Measurements from ENCODE around the gene ROR1. TPM values are rescaled to one million over a fixed set of nuclear protein-coding genes. Genes with fewer than 3 reads are reported as not detected.

ROR1 gene
- total RNA-seq, 1 donor from 2014 or later = 2.5 TPM

DNA sequence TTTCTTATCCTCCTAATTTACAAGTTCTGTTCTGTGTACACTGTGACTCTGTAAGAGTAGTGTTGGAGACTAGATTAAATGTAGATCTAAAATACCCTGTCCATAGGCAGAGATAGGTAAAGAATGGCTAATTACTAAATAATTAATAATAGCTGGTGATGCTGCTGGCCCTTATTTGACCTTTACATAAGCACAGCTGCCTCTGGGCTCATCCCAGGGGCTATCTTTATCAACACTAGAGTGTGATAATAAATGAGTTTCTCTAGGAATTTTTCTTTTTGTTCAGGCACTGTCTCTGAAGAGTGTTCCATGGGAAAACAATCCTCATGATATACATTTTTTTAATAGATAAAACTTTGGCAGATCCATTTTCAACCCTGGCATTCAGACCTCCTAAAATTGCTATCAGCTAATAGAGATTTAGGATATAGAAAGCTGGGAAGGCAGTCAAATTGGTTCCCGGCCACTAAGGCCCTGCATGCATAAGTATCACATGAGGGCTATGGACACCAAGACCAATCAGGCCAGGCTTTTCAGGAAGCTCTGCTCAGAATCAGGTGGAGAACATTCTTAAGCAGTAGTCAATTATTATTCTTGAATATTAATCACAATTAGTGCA, 107.2 kb downstream of the ROR1 start:
- no peak for DNase-seq (ENCODE audit: low read depth, low spot score)

DNA sequence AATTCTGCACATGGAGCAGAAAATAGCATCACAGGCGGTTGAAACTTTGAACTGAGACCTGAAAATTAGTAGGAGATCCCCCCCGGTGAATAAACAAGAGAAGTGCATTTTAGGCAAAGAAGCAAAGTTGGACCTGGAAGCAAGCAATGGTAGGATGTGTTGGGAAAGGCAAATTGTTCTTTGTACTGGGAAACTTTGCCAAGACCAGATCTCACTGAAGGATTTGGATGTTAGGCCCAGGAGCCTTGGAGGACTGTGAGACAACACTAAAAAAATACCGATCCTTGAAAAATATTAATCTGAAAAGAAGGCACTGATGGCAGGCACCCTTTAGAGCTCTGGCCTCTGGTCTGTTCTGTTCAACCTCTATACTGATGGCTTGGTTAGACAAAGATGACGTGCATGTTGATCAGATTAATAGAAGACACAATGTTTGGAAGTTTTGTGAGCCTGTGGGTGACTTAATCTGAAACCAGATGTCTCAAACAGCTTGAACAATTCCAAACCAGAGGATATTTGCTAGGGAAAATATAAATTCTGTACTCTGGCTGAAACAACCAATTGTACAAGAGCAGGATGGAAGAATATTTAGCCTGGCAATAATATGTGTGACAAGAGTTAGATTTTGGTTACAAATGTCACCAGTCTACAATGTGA, 108.4 kb downstream of the ROR1 start:
- no peak for DNase-seq (ENCODE audit: low read depth, low spot score)

DNA sequence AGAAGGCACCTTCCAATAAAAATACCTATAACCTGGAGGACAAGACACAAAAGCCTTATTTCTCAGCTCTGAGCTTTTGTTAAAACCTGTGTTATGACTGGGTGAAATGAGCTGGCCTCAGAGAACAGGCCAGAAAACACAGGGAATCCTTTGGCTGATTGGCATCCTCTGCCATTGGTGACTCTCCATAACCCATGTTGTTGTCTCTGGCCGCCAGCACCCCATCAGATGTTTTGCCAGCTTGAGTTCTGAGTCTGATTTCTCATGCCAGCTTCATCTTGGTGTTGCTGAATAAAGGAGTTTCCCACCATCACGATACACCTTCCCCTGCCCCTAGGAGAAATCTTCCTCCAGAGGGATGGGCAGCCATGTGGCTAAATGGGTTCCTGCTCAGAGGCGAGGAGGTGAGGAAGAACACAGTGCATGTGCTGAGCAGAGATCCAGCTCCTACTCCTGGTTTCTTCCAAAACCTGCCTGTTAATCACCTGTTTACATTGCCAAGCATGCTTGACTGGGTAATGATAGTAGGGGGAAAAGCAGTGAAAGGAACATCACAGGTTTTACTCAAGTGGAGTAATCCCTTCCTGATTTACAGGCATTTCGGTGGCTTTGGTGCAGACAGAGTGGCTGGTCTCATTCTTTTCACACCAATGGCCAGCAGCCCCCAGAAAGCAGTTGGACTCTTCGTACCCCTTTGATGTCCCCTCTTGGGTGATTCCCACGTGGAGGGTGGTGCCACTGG, 109.8 kb downstream of the ROR1 start:
- DNase-seq (ENCODE audit: low read depth, low spot score) = no peak

DNA sequence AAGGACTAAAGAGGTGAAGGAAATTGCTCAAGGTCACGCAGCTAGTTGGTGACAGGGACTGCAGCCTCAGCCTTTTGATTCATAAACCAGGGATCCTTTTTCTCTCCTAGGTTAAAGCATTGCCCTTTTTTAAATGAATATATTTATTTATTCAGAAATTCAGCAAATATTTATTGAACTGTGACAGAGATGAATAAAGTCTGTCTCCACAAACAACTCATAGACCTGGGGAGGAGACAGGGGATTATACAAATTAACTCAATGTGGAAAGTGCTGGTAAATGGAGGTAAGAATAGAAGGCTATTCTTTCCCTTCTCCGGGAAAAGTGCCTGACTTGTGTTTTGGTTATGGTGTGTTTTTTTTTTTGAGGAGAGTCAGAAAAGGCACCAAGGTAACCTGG, 110.7 kb downstream of the ROR1 start:
- no peak for DNase-seq (ENCODE audit: low read depth, low spot score)

DNA sequence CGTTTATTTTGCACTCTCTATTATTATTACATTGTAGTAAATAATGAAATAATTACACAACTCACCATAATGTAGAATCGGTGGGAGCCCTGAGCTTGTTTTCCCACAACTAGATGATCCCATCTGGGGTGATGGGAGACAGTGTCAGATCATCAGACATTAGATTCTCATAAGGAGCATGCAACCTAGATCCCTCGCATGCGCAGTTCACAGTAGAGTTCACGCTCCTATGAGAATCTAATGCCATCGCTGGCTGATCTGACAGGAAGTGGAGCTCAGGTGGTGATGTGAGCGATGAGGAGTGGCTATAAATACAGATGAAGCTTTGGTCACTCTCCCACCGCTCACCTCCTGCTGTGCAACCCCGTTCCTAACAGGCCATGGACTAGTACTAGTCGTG, 112.1 kb downstream of the ROR1 start:
- no peak for DNase-seq (ENCODE audit: low read depth, low spot score)

DNA sequence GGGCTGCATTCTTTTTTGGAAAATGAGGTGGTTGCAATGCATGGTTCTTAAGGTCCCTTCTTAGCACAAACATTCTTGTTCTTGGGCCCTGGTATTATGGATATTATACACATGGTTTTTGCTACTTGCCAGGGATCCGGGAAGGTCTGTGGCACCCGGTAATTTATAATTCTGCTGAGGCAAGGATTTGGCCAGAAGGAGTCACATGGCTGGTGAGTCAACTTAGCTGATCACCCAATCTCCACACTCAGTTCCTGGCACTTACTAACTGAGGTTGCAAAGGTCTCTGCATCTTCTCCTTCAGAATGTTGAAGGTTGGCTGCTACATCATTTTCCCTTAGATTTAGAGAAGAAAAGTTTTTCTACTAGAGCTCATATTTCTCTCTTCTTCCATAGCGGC, 112.5 kb downstream of the ROR1 start:
- DNase-seq (ENCODE audit: low read depth, low spot score) = no peak

DNA sequence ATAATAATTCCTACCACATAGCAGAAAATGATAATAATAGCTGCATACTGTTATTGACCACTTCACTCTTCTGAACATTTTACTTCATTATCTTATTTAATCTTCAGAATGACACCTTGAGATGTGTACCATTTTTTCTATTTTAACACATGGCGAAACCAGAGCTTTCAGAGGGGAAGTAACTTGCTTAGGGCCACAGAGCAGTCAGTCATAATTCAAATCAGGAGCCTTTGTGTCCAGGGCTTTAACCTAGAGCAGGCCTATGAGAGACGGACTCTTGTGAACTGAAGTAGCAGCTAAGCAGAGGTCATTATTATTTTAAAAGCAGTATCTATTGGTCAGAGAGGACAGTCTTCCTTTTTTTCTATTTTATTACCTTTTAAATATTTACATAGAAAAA, 114.0 kb downstream of the ROR1 start:
- no peak for DNase-seq (ENCODE audit: low read depth, low spot score)

DNA sequence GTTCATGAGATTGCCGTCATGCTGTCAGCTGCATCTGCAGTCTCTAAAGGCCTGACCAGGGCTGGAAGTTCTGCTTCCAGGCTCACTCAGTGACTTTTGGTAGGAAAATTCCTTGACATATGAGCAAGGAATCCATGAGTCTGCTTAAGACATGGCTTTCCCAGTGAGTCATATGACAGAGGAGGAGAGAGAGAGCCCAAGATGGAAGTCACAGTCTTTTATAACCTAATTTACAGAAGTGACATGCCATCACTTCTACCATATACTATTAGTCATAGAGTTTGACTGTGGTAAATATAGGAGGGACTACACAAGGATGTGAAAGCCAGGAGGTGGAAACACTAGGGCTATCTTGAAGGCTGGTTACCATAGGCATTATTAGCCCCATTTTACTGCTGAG, 115.2 kb downstream of the ROR1 start:
- no peak for DNase-seq (ENCODE audit: low read depth, low spot score)

DNA sequence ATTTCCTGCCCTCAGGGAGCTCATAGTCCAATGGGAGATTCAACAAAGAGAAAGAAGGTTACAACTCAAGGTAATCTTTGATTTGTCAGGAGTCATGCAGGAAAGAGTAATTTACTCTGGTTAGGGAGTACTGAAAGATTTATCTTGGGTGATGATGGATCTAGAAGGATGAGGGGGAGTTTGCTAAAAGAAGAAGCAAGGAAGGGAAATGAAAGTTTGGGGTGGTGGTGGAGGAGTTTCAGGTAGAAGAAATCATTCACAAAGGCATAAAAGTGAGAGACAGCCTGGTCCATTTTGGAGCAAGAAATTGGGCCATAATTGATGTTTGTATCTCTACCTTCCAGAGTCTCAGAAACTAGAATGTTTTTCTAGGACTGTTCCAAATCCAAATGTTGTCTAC, 116.7 kb downstream of the ROR1 start:
- no peak for DNase-seq (ENCODE audit: low read depth, low spot score)

DNA sequence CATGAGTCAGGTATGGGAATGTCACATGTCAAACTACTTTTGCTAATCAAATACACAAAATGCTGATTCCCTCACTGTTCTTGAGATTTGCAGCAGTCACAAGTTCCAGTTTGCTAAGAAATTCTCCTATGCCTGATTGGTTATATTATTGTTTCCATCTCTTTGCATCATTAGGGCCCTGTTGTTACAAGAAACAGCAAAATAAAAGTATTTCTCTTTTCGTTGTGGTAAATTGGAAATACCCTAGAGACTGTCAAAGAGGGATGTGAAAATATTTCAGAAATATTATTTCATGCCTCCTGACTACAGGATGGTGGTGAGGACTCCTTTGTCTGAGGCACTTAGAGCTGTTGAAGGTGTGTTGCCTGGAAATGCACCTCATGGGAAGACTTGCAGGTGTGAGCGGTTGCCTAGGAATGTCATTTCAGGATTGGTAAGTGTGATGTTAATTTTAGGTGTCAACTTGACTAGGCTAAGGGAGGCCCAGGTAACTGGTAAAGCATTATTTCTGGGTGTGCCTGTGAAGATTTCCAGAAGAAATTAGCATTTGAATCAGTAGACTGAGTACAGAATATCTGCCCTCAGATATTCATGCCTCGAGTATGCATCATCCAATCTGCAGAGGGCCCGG, 117.4 kb downstream of the ROR1 start:
- no peak for DNase-seq (ENCODE audit: low read depth, low spot score)

DNA sequence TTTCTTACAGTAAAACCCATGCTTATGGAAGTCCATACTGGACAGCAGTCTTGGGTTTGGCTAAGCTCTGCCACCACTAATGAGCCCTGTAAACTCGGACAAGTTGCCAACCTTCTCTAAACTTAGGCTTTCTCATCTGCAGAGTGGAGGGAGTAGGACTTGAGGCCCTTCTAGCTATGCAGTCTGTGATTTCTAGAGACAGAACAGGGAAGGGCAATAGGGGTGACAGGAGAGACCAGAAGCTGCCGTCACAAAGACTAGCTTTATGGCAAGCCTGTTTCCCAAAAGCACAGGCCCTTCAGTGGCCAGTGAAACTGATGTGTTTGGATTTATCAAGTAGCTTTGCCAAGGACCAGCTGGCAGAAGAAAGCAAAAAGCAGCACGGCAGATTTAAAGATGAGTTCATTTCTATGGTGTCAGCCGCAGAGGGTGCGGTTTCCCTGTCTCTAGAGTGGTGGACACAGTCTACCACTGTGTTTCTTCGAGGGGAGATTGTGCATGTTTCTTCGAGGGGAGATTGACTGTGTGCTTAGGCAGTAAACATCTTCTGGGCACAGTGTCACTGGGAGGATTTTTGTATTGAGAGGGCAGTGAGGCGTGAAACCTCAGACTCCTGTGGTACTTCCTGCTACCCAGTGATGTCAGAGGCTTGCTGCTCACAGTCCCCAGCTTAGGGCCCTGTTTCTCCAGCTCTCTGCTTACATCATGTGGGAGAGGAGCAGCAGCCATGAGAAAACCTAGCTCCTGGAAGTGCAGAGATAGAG, 119.0 kb downstream of the ROR1 start:
- no peak for DNase-seq (ENCODE audit: low read depth, low spot score)

DNA sequence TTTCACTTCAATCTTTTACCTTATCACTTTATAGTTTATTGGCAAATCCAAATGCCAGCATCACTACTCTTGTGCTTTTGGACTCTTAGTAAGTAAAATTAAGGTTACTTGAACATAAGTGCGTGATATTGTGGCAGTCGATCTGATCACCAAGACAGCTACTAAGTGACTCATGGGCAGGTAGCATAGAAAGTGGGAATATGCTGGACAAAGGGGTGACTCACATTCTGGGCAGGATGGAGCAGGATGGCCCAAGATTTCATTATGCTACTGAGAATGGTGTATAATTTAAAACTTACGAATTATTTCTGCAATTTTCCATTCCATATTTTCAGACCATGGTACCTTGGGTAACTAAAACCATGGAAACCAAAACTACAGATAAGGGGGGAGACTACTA, 120.2 kb downstream of the ROR1 start:
- DNase-seq (ENCODE audit: low read depth, low spot score) = no peak

DNA sequence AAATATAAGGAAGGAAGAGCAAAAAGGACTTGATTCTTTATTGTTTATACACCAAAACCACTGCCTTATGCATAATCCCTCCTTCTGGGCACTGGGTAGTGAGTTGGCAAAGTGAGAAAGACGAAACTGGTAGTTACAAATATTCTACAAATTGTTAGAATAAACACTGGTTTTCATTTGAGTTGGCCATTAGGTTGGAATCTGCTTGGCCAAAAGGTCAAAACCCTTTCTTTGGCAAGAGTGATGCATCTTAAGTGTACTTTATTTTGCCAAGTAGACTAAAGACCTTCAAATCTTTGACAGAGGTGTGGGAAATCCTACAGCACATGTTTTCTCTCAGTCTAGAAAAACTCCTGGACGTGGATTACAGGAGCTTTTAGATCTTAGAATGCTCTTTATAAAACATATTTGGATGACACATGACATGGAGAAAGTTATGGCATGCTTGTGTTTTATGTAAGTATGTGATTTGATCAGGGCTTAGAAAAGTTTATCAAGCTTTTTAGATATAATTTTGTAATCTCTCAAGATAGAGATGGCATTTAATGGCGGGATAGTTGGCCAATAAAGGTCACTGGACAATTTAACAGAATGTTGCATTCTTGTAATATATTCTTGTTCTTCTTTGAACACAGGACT, 120.9 kb downstream of the ROR1 start:
- DNase-seq (ENCODE audit: low read depth, low spot score) = no peak

DNA sequence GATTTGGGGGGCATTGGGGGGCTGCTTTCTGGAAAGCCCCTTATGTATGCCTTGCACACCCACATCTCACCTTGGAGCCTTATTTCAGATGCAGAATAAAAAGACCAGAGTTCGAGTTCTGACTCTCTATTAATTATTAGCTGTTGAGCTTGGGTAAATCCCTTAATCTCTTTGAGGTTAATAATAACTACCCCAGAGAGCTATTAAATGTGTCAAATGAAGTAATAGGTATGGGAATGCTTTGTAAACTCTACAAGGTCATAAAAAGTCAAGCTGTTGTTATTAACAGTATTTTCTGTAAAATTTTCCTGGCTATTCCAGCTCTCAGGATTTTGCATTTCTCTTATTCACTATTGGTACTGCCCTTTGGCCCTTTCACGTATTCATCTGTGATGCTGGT, 122.9 kb downstream of the ROR1 start:
- DNase-seq (ENCODE audit: low read depth, low spot score) = no peak

DNA sequence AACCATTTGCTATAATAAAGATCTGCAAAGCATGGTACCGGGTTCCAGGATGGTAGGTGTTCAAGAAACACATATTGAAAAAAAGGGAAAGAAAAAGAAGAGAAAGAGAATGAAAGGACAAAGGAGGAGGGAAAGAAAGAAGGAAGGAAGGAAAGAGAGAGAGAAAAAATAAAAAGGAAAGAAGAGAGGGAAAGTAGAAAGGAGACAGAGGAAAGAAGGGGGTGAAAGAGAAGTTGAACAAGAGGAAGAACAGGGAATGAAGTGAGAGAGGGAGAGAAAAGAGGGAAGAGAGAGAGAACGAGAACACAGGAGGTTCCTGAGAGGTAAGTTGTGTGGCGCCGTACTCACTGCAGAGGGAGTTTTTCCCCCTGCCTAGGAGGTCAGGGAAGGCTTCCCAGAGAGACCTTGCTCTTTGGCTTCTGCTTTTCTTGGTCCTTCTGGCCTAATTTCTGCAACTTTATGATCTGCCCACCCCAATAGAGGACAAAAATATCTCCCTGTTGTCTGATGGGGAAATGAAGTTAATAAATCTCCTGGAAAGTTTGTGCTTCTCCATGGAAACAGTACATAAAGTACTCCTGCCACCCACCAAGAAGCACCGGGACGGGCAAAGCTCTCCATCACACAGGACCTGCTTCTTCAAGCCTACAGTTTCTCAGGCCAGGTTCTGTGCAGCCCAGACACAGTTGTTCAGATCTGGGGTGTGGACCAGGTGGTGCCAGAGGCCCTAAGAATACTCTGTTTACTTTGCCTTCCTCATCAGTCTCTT, 124.8 kb downstream of the ROR1 start:
- no peak for DNase-seq (ENCODE audit: low read depth, low spot score)

DNA sequence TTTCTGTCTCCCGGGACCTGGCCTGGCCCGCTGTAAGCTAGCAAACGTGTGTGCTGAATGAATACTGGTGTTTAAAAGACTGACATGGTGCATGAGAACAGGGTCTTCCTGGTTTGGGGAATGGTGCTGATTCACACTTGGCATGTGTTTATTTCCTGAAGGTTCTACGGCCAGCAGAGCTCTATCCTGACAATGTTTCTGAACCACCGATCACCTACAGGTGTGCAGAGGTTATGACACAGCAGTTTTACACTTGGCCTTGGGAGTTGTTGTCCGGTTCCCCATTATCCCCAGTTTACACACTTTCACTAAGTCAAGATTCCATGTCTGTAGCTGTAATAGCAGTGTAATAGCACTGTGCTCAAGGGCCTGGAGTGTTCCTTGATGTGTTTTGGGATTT, 127.3 kb downstream of the ROR1 start:
- no peak for DNase-seq (ENCODE audit: low read depth, low spot score)

DNA sequence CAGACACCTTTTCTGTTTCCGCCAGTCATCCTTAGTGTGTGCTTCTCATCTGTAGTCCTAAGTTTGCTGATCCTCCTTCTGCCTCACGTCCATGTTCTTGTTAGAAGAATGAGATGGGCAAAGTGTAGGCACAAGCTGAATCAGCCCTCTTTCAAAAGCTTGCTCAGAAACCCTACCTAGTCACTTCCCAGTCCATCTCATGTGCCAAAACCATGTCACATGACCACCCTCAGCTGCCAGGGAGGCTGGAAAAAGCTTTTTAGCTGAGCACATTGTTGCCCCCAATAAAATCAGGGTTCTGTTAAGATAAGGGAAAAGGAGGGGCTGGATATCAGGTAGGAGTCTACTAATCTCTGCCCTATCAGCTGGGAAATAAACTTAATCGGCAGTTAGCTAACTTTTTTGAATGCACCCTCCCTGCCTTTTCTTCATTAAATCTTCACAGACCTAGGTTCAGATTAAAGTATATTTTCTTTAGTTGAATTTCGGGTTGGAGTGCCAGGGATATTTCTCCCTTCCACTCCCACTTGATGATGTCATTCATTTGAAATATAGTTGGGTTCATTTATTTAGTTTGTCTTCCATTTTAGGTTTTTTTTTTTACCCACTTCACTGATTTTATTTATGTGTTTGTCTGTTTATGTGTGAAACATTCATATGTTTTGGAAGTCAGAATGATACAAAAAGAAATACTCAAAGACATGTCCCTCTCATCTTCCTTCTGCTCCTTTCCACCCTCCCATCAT, 129.2 kb downstream of the ROR1 start:
- no peak for DNase-seq (ENCODE audit: low read depth, low spot score)

DNA sequence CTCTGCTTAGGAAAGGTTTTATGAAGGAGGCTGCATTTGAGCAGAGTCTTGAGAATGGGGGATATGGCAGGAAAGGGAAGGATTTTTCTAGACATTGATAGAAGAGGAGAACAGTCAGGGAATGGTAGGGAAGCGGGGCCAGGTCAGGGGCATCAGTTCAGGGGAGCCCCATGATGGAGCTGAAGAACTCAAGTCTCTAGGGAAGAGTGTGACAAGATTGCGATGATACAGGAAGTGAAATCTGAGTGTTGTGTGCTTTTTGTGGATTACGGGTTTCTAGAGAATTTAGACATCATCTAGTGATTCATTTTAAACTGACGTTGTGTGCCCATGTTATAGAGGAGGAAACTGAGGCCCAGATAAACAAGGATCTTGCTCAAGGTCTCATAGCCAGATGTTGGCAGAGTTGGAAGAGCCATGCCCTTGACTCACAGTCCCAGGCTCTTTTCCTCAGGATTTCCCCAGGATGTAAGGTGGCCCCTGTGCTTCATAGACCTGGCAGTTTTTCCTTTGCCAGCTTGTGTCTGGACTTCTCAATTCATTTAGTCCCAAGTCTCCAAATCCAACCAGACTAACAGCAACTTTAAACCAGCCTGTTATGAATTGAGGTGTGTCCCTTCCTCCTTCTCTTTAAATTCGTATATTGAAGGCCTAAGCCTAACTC, 130.3 kb downstream of the ROR1 start:
- DNase-seq (ENCODE audit: low read depth, low spot score) = no peak

DNA sequence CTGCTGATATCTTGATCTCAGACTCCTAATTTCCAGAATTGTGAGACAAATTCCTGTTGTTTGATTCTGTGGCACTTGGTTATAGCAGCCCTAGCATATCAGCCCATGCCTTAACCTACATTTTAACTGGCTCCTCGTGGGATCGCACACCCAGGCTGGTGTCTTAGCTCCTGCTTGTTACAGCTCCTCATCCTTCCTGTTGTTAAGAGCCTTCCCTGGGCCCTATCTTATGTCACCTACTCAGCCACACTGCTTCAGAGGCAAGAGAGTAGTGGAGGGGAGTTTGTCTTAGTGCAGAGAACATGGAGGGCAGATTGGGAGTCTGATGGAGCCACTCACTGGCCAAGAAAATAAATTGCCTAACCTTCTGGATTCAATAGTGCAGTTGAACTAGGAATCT, 131.0 kb downstream of the ROR1 start:
- no peak for DNase-seq (ENCODE audit: low read depth, low spot score)
